GM23248 (cell line): ENCODE measurements around the gene MAP3K9.

Source experiments
- EZH2 ChIP-seq: fragments of 200-600 bp; sonication (generic); IDR thresholded peaks from 2 replicates; pipeline ENCODE4 v1.6.1; 2018; ENCODE audit warnings: antibody characterized with exemption, mild to moderate bottlenecking; ENCODE audit not compliant: insufficient read depth, poor library complexity, severe bottlenecking
- EZH2phosphoT487 ChIP-seq: fragments of 200-600 bp; sonication (generic); IDR thresholded peaks from 2 replicates; pipeline ENCODE4 v1.6.1; 2018; ENCODE audit warnings: antibody characterized with exemption, moderate library complexity, mild to moderate bottlenecking, low read depth; ENCODE audit not compliant: insufficient read depth

DNA sequence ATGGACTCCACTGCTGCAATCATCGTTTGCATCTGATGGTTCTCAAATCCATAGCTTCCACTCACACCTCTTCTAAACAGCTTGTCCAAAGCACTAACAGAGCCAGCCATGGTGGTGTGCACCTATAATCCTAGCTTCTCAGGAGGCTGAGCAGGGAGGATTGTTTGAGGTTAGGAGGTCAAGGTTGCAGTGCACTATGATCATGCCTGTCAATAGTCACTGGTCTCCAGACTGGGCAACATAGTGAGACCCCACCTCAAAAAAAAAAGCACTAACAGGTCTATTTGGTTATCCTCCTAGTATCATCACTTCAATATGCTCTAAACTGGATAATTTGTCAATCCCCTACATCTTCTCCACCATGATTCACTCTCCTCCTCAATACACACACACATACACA lies 104.4 kb downstream of the MAP3K9 start:
- TF ChIP-seq EZH2 (no peak), EZH2phosphoT487 (no peak)
